22Rv1 (cell line): ENCODE results near the gene ASH1L.

ENCODE experiments used
- H3K27ac ChIP-seq: fragments of 450-650 bp; 2 replicates; pipeline ENCODE4 v1.5.1; 2017
- CTCF ChIP-seq: fragments of 450-650 bp; IDR thresholded peaks from 2 replicates; pipeline ENCODE4 v1.5.1; 2017; ENCODE audit warnings: mild to moderate bottlenecking
- ZFX ChIP-seq: fragments of 450-650 bp; IDR thresholded peaks from 2 replicates; pipeline ENCODE4 v1.6.1; 2017; ENCODE audit warnings: antibody characterized with exemption, borderline replicate concordance

Gene ASH1L

GRCh38 chr1:155472491-155473083, 90.0 kb downstream of the ASH1L start:
- no peak for TF ChIP-seq CTCF
- no peak for TF ChIP-seq ZFX
- no peak overlapping the region for H3K27ac ChIP-seq

- TF ChIP-seq CTCF, result no peak
- TF ChIP-seq ZFX, result no peak
- no peak overlapping the region for H3K27ac ChIP-seq
These were observed 90.7 kb downstream of the ASH1L start for GRCh38 chr1:155471891-155472290.

- TF ChIP-seq ZFX (no peak), CTCF (no peak)
- H3K27ac ChIP-seq, result no peak overlapping the region
These were observed 91.6 kb downstream of the ASH1L start for GRCh38 chr1:155471026-155471425.

GRCh38 chr1:155466996-155467395, 95.6 kb downstream of the ASH1L start:
- no peak overlapping the region for H3K27ac ChIP-seq
- TF ChIP-seq ZFX (no peak), CTCF (no peak)

- H3K27ac ChIP-seq, result no peak overlapping the region
- TF ChIP-seq ZFX (no peak), CTCF (no peak)
These were observed 96.0 kb downstream of the ASH1L start for GRCh38 chr1:155466617-155466972.

- no peak overlapping the region for H3K27ac ChIP-seq
- TF ChIP-seq ZFX (no peak), CTCF (no peak)
These were observed 98.5 kb downstream of the ASH1L start for GRCh38 chr1:155463865-155464650.

GRCh38 chr1:155458111-155458510, 104.5 kb downstream of the ASH1L start:
- H3K27ac ChIP-seq, result no peak overlapping the region
- TF ChIP-seq CTCF, result no peak
- TF ChIP-seq ZFX, result no peak
